Thymus (tissue), 11 donors: ENCODE data around the gene SURF6. TPM values are rescaled to one million over a fixed set of nuclear protein-coding genes. Genes with fewer than 3 reads are reported as not detected.
"Not testable (repeated sequence)": the region's sequence is repeated elsewhere in the genome, so short reads cannot be mapped to it uniquely, and the experiment has no call there.

ENCODE experiments used
- DNase-seq, 9 donors: peaks; one replicate each; pipeline ENCODE4 v3.0.0-alpha.2; 2013; ENCODE audit warnings: low spot score in 9 of 9, low read depth in 6 of 9, missing footprints in 1 of 9
- H3K27ac ChIP-seq, 2 donors: one replicate each; pipeline ENCODE4 v1.5.1; 2013; ENCODE audit warnings: control low read depth in 1 of 2, low read depth in 1 of 2, low read length in 1 of 2, mild to moderate bottlenecking in 1 of 2, moderate library complexity in 1 of 2
- H3K27me3 ChIP-seq, 2 donors: one replicate each; pipeline ENCODE4 v1.5.1; 2013; ENCODE audit warnings: low read length in 1 of 2; ENCODE audit not compliant: control insufficient read depth in 2 of 2, insufficient read depth in 1 of 2
- H3K36me3 ChIP-seq, 2 donors: one replicate each; pipeline ENCODE4 v1.5.1; 2013; ENCODE audit warnings: low read length in 1 of 2, mild to moderate bottlenecking in 1 of 2, moderate library complexity in 1 of 2; ENCODE audit not compliant: control insufficient read depth in 2 of 2, insufficient read depth in 2 of 2
- H3K4me1 ChIP-seq, 2 donors: one replicate each; pipeline ENCODE4 v1.5.1; 2013; ENCODE audit warnings: low read length in 2 of 2; ENCODE audit not compliant: control insufficient read depth in 2 of 2, insufficient read depth in 2 of 2
- H3K4me3 ChIP-seq, 2 donors: one replicate each; pipeline ENCODE4 v1.5.1; 2013; ENCODE audit warnings: low read length in 2 of 2, control low read depth in 1 of 2, mild to moderate bottlenecking in 1 of 2
- H3K9me3 ChIP-seq, 2 donors: one replicate each; pipeline ENCODE4 v1.5.1; 2013; ENCODE audit warnings: low read length in 1 of 2, mild to moderate bottlenecking in 1 of 2; ENCODE audit not compliant: control insufficient read depth in 2 of 2, insufficient read depth in 1 of 2
- WGBS: extraction: QIAGEN DNeasy Blood & Tissue Kit; methylation state at CpG from one replicate; pipeline ENCODE4 v1.1.7; 2013; 5-methylcytosine and 5-hydroxymethylcytosine counted together
- polyA plus RNA-seq: library from polyadenylated mRNA; stranded (reverse); fragments of 200-250 nt; gene quantifications from one replicate; pipeline ENCODE4 v1.2.3, GENCODE V29; 2013
- total RNA-seq: library from RNA; stranded (reverse); fragments of 120-200 nt; gene quantifications from one replicate; pipeline ENCODE4 v1.2.4, GENCODE V29; 2013
- donor health status: healthy.

The SURF6 gene
- total and polyA plus RNA-seq, 2 donors = 13.6 to 17.2 TPM

- Histone ChIP-seq H3K27me3 (peaks cover 0 to 4% of the 10 kb centered on the region in 2 donors), H3K27ac (no peak overlapping the region), H3K36me3 (no peaks in the 10 kb centered on the region), H3K4me1 (no peaks in the 10 kb centered on the region), H3K4me3 (no peak overlapping the region), H3K9me3 (peaks cover 0 to 3% of the 10 kb centered on the region in 2 donors)
- DNase-seq = no peak
- WGBS = 94% methylated on average over 13 of the region's 13 CpGs
These were observed 11.8 kb downstream of the SURF6 start for GRCh38 chr9:133323991-133324703.

DNA sequence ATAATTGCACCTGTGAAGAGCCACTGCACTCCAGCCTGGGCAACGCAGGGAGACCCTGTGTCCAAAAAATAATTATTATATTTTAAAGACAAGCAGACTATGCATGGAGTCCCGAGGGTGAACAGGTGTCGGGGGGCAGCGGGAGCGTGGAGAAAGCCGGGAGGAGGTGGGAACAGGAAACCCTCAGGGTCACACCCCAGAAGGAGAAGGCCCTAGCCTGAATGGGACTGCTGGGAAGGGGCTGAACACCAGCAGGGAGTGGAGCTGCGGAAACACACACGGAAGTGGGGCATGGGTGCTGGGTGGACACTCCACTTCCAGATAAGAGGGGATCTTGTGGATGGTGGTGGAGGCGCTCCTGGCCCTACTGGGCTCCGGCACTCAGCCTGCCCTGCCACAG lies 12.8 kb downstream of the SURF6 start:
- Histone ChIP-seq H3K4me3 (no peak overlapping the region), H3K4me1 (no peaks in the 10 kb centered on the region), H3K9me3 (peaks cover 0 to 3% of the 10 kb centered on the region in 2 donors), H3K27ac (no peak overlapping the region), H3K36me3 (no peaks in the 10 kb centered on the region), H3K27me3 (peaks cover 0 to 4% of the 10 kb centered on the region in 2 donors)
- no peak for DNase-seq
- 95% methylated on average over 10 of the region's 10 CpGs for WGBS

DNA sequence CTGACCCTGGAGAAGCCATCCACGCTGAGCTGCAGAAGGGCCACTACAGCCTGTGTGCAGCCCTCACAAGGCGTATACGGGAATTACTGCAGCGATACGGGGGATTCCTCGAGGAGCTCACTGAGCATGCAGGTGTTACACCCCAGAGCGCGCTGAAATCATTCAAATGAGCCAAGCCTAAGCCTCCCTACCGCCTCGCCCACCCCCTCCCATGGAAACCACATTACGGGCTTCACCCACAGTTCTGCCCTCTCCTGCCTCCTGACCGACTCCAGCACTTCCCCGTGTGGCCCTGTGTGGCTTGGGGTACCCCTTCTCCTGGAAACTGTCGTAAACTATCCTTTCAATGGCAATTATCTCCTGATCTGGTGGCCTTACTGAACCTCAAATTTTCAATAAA lies 13.3 kb downstream of the SURF6 start:
- peaks cover 0 to 3% of the 10 kb centered on the region in 2 donors for H3K9me3 ChIP-seq
- no peak overlapping the region for H3K27ac ChIP-seq
- H3K27me3 ChIP-seq = peaks cover 0 to 4% of the 10 kb centered on the region in 2 donors
- H3K4me3 ChIP-seq = no peak overlapping the region
- WGBS = 59% methylated on average over 14 of the region's 14 CpGs
- no peaks in the 10 kb centered on the region for H3K4me1 ChIP-seq
- DNase-seq = no peak
- no peaks in the 10 kb centered on the region for H3K36me3 ChIP-seq

DNA sequence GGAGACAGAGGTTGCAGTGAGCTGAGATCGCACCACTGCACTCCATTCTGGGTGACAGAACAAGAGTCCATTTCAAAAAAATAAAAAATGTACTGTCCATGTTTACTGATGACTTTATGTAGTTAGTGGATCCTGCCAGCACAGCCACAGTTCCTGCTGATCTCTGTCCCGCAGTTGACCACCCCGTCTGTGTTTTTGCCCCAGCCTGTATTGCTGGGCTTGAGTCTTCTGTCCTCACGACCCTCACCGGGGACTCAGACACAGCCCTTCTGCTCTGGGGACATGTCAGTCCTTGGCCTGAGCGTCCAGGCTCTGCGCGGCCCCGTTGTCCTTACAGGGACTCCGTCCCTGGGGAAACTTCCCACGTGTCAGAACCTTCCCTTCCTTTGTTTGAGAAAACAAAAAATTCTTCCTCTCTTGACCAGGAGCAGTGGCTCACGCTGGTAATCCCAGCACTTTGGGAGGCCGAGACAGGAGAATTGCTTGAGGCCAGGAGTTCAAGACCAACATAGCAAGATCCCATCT lies 14.5 kb downstream of the SURF6 start:
- Histone ChIP-seq H3K27me3 (peaks cover 0 to 4% of the 10 kb centered on the region in 2 donors), H3K36me3 (no peaks in the 10 kb centered on the region), H3K4me3 (no peak overlapping the region), H3K9me3 (peaks cover 0 to 3% of the 10 kb centered on the region in 2 donors), H3K27ac (no peak overlapping the region), H3K4me1 (no peaks in the 10 kb centered on the region)
- WGBS = 94% methylated on average over 13 of the region's 13 CpGs
- DNase-seq = no peak

DNA sequence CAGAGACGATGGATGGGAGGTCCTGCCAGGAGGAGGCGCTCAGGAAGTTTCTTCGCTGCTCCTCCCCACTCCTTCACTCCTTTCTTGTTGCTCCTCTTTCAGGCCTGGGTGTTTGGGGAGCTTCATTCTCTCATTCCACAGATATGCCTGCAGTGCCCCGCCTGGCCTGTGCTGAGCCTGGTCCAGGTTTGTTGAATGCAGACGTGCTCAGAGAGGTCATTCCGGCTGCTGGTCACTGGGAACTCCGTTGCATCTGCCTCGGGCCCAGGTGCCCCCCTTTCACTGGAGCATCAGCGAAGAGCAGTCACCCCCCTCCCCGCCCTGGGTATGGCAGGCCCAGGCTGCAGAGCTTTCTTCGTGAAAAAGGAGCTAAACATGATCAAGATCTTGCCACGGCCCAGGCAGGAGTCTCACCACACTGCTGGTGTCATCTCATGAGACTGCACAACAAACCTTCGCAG lies 15.5 kb downstream of the SURF6 start:
- Histone ChIP-seq H3K4me3 (no peak overlapping the region), H3K36me3 (no peaks in the 10 kb centered on the region), H3K9me3 (peaks cover 0 to 3% of the 10 kb centered on the region in 2 donors), H3K27ac (no peak overlapping the region), H3K4me1 (no peaks in the 10 kb centered on the region), H3K27me3 (peaks cover 0 to 4% of the 10 kb centered on the region in 2 donors)
- WGBS = 94% methylated on average over 13 of the region's 13 CpGs
- no peak for DNase-seq

DNA sequence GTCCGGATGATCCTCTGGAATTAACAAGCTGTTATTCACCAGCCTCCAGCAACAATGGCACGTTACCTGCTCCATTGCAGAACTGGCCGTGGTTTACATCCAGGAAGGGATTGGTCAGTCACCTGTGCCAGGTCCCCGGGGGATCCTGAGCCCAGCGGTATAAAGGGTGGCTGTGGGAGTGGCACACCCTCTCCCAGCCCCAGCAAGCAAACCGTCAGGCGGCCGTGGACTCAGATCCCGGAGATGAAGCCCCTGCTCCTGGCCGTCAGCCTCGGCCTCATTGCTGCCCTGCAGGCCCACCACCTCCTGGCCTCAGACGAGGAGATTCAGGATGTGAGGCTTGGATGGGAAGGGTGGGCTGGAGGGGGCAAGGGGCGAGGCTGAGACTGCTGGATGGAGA lies 18.4 kb downstream of the SURF6 start:
- not testable (repeated sequence) for H3K9me3 ChIP-seq, H3K27me3 ChIP-seq, H3K27ac ChIP-seq, H3K4me1 ChIP-seq, DNase-seq, H3K36me3 ChIP-seq, H3K4me3 ChIP-seq
- WGBS = 93% methylated on average over 13 of the region's 13 CpGs

- Histone ChIP-seq H3K4me3 (no peak overlapping the region), H3K4me1 (no peaks in the 10 kb centered on the region), H3K27ac (no peak overlapping the region), H3K27me3 (no peaks in the 10 kb centered on the region), H3K36me3 (no peaks in the 10 kb centered on the region), H3K9me3 (no peaks in the 10 kb centered on the region)
- WGBS = 89% methylated on average over 2 of the region's 2 CpGs
- DNase-seq = no peak
These were observed 20.0 kb downstream of the SURF6 start for GRCh38 chr9:133315997-133316396.

DNA sequence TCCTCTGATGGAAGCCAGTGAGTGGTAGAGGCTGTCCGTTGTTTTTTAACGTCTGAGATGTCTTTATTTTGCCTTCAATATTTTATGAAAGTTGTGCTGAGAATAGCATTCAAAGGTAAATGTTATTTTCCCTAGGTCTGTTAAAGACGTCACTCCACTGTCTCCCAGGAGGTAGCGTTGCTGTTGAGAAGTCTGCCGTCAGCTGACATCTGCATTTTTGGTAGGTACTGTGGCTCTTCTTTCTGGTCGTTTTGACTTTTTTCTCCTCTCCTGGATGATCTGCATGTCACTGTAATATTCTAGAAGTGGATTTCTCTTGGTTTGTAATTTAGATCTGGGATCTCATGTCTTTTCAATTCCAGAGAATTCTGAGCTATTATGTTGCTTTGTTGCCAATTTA lies 26.4 kb downstream of the SURF6 start:
- H3K4me3 ChIP-seq = no peak overlapping the region
- H3K4me1 ChIP-seq = no peaks in the 10 kb centered on the region
- H3K9me3 ChIP-seq = no peaks in the 10 kb centered on the region
- H3K27ac ChIP-seq = no peak overlapping the region
- H3K36me3 ChIP-seq = no peaks in the 10 kb centered on the region
- WGBS = 92% methylated on average over 6 of the region's 6 CpGs
- H3K27me3 ChIP-seq = no peaks in the 10 kb centered on the region
- no peak for DNase-seq

DNA sequence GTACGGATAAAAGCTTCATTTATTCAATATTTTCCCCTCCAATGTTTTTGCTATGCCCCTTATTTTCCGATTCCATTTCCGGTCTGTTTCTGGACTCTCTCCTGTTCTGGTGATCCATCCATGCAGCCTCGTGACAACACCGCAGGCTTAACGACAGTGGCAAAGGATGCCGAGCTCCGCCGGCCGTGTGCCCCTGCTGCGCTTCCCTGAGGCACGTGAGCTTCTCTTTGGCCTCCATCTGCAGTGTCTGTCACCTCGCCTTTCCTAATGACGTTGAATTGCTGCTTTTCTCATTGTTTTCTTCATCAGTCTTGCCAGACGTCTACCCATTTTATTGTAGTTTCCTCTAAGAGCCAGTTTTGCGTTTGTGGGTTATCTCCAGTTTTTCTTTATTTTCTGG lies 28.7 kb downstream of the SURF6 start:
- Histone ChIP-seq H3K4me1 (peaks cover 0 to 3% of the 10 kb centered on the region in 2 donors), H3K27ac (no peak overlapping the region), H3K27me3 (peaks cover 0 to 2% of the 10 kb centered on the region in 2 donors), H3K36me3 (no peaks in the 10 kb centered on the region), H3K9me3 (no peaks in the 10 kb centered on the region), H3K4me3 (no peak overlapping the region)
- 85% methylated on average over 16 of the region's 16 CpGs for whole genome bisulfite sequencing
- DNase-seq = no peak
